Hematopoietic multipotent progenitor cell treated with erythropoietin and hydrocortisone succinate and interleukin-3 and kit ligand, for 4 days (in vitro differentiated cells): Measurements from ENCODE around the gene KCNE4.

Source experiments
- DNase-seq: peaks from one replicate; pipeline ENCODE4 v3.0.0-alpha.2; 2015

KCNE4 gene

GRCh38 chr2:223051693-223052289 lies at the start of gene KCNE4:
Gene KCNE4 (plus strand): TSS chr2:223052190. CDS start chr2:223052831, 641 bp downstream.
- DNase-seq = no peak

GRCh38 chr2:223003191-223003590 lies 48.8 kb upstream of the KCNE4 start:
- no peak for DNase-seq

DNA sequence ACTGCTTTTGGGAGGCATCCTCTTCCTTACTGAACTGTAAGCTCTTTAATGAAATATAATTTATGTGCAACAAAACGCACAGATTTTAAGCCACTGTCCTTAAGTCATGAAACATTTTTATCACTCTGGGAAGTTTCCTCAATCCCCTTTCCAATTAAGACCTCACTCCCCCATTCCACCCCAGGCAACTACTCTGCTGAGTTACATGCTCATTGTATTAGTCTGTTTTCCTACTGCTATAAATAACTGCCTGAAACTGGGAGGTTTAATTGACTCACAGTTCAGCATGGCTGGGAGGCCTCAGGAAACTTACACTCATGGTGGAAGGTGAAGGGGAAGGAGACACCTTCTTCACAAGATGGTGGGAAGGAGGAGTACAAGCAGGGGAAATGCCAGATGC lies 46.5 kb upstream of the KCNE4 start:
- no peak for DNase-seq

DNA sequence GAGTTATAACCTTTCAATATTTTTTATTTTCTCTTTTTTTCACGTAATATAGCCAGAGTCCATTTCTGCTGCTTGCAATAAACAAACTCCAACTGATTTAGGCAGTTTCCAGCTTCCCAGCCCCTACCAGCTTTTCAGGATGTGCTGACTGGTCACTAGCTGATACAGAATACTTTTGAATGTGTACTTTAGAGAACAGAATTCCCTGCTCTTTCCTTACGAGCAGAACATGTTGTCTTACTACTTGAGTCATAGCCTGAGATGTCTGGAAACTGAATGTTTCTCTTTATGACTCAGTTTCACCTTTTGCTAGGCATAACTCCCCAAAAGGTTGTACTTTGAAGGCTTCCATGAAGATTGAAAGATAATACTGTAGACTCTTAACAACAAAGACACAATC lies 44.5 kb upstream of the KCNE4 start:
- DNase-seq = no peak

DNA sequence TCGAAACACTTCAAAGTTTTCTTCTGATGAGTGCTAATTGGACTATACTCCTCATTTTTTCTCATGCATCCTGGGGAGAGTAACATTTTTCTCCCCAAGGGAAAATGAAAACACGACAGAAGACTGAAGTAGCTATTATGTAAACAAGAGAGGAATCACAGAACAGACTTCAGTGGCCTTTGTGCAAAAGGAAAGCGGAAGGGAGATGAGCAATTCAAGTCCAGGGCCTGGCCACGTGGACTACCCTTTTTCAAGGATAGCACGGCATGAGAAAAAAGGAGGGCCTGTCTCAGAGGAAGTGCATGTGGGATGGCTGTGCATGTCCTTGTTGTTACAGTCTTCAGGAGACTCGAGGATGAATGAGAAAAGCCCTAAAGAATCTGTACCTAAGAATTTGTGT lies 43.8 kb upstream of the KCNE4 start:
- no peak for DNase-seq

DNA sequence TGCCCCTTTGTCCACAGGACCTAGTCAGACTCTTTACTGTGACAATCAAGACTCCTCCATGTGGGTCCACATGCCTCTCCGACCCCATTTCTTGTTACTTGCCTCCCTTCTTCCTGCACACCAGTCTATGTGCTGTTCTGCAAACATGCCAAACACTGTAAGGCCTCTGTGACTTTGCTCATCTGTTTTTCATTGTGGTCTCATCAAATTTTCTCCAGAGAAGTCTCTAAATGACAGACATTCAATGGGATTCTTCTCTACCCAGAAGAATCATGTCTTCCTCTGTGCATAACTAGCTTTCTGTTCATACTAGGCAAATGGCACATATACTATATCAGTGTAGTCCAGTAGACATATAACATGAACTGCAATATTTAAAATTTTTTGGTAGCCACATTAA lies 43.0 kb upstream of the KCNE4 start:
- DNase-seq = no peak

DNA sequence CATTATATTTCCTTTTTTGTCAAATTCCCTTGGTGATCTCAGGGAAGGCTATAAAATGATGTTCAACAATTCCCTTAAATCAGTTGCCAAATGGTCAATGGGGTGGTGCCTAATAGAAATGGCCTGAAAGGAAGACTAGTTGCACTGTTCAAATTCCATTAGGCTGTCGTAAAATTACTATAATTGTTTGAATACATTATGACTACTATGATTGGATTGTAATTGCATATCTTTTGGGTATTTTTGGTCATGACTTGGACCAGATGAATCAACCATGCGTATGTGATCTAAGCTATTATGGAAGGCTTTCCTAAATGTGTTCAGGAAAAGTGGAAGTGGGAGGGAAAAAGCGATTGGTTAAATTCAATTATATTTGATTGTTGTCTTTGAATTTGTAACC lies 41.3 kb upstream of the KCNE4 start:
- no peak for DNase-seq

DNA sequence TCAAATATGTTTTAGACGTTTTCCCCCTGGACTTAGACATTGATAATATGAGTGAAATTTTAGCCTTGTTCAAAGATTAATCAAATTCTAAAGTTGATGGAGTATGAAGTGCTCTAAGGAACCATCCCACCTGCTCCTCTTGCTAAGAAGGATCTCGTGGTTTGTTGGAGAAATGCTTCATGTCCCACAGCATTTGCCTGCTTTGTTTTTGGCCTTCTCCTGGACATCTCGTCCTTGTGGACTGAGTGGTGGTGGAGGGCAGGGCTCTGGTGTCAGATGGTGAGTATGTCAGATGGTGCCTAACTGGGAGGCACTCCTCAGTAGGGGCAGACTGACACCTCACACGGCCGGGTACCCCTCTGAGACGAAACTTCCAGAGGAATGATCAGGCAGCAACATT lies 39.7 kb upstream of the KCNE4 start:
- DNase-seq = no peak

DNA sequence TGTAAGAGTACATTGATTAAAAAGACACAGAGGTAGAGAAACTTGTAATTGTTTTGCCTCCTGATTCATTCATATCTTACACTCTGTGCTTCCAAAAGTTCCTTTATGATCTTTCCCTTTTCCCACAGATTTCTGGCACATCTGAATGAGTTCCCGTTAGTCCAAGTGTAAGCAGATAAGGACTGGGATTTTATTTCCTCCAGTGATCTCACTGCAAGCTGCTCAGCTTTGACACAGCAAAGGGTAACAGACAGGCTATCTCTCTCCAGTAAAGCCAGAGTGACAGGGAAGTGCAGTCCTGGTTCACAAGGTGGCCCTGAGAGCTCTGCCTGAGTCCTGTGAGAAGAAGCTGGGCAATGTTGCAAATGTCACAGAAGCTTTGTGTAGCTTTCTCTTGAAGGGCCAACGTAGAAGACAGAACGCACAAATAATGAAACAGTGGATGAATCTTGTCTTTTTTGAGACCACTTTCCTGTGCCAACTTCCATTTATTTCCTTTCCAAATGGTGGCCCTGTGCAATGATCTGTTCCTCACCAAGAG lies 32.5 kb upstream of the KCNE4 start:
- DNase-seq = no peak

DNA sequence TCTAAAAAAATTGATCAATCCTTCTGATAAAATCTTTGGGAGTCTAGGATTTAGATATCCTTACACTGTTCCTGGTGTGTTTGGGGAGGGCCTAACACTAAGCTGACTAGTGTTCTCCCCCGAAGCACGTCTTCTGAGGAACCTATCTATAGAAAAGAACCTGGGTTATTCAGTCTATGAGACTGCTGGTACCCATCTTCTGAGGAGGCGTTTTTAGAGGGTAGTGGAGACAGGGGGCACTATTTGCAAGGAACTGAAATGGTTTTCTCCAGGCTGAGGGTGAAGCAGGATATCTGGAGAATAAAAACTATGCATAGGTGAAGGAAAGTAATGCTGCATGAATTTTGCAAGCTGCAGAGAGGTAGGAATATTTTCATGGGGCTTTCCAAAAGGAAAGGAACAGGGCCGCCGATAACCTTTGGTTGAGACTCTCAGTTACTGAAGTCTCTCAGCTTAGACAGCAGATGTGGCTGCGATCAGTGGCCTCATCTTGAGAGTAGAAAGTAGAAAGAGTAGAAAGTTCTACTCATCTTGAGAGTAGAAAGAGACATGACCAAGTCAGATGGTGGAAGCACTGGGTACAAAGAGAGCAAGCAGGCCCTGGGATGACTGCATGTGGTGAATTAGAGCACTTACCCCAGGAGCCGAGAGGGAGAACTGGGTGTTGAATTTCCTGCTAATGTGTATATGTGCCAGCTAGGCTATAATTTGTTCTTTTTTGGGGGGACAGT lies 31.8 kb upstream of the KCNE4 start:
- DNase-seq = no peak

GRCh38 chr2:223020971-223021675 lies 30.9 kb upstream of the KCNE4 start:
- no peak for DNase-seq

DNA sequence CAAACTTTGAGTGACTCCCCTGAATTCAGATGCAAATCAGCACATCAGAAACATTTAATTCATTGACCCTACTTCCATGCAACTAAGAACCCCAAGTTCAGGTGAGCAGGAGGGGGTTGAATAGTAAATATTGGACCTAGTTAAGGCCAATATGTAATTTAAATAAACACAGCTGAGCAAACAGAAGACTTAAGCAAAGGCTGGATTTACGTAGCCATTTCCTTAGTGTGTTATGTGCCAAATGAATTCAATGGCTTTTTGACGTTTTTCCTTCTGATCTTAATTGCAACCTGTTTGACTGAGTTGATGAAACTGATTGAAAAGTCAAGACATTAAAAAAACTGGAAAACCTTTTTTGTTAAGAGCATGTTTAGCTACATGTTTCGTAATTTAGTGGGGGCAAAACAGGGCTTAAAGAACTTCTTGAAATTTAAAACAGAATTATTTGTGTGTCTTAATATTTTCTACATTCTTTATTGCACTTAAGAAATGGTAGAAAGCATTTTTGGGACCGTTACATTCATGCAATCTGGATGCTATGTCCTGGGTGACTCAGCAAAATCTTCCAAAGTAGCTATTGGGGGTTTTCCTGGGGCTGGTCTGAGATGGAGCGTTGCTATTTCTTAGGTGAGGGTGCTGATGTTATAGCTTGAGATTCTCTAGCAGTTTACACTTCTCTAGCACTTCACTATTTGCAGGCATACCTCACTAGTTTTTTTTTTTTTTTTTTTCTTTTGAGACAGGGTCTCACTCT lies 25.5 kb upstream of the KCNE4 start:
- peak; percentile 18 for DNase-seq

- DNase-seq = no peak
Observed at GRCh38 chr2:223027442-223027841, 24.5 kb upstream of the KCNE4 start.

- no peak for DNase-seq
Observed at GRCh38 chr2:223029287-223029686, 22.7 kb upstream of the KCNE4 start.

GRCh38 chr2:223032187-223033142 lies 19.5 kb upstream of the KCNE4 start:
- no peak for DNase-seq

- no peak for DNase-seq
Observed at GRCh38 chr2:223034221-223034975, 17.6 kb upstream of the KCNE4 start.

DNA sequence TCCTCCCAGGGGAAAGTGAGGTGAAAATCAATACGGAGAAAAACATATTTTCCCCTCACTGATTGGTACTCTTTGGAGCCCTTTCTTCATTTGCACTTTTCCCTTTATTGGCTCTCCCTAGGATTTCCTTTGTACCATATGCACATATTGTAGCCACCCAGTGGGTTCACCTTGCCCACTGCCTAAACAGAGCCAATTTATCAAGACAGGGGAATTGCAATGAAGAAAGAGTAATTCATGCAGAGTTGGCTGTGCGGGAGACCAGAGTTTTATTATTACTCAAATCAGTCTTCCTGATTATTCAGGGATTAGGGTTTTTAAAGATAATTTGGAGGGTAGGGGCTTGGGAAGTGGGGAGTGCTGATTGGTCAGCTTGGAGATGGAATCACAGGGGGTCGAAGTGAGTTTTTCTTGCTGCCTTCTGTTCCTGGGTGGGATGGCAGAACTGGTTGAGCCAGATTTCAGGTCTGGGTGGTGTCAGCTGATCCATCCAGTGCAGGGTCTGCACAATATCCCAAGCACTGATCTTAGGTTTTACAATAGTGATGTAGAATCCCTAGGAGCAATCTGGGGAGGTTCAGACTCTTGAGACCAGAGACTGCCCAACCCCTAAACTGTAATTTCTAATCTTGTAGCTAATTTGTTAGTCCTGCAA lies 15.1 kb upstream of the KCNE4 start:
- no peak for DNase-seq

GRCh38 chr2:223037445-223037800 lies 14.6 kb upstream of the KCNE4 start:
- DNase-seq = no peak

DNA sequence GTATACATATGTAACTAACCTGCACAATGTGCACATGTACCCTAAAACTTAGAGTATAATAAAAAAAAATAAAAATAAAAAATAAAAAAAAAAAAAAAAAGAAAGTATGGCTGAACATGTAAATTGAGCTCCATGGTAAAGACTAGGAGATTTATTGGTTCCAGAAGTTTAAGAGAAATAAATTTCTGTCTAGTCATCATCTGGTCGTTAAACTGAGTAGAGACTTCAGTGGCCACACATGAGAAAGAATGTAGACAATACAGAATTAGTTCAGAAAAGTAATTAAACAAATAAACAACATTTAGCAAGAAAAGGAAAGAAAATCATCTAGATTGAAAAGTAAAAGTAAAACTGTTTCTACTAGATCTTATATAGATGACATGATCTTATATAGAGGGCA lies 12.4 kb upstream of the KCNE4 start:
- DNase-seq = no peak

DNA sequence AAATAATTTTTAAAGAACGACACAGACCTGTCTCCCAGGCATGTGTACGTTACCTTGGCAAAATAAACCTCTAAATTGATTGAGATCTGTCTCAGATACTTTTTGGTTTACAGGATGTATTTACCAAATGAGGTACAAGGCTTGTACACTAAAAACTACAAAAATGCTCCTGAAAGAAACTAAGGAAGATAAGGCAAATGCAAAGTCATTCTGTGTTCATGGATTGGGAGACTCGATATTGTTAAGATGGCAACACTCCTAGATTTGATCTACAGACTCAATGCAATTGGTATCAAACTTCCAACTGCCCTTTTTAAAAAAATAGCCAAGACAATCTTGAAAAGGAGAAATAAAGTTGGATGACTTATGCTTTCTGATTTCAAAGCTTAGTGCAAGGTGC lies 11.5 kb upstream of the KCNE4 start:
- DNase-seq = no peak
